Measurements from ENCODE around the gene ABCB4. TPM values are rescaled to one million over a fixed set of nuclear protein-coding genes. Genes with fewer than 3 reads are reported as not detected.

Gene ABCB4
- total RNA-seq, 4 donors from 2014 or later, result 0.42 to 6.5 (median 1.1) TPM

GRCh38 chr7:87411186-87411585 is 64.3 kb downstream of the ABCB4 start:
- H3K4me3 ChIP-seq, result no peak overlapping the region

DNA sequence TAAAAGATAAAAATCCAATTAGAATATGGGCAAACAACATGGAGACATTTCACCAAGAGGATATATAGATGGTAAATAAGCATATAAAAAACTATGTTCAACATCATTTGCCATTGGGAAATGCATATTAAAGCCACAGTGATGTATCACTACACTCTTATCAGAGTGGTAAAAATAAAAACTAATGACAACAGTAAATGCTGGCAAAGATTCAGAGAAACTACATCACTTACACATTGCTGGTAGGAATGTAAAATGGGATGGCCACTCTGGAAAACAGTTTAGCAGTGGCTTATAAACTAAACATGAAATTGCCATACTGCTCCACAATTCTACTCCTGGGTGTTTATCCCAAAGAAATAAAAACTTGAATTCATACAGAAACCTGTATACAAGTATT is 70.8 kb downstream of the ABCB4 start:
- Histone ChIP-seq H3K27me3 (no peaks in the 10 kb centered on the region), H3K9me3 (no peaks in the 10 kb centered on the region), H3K4me3 (no peak overlapping the region), H3K4me1 (no peaks in the 10 kb centered on the region), H3K36me3 (peaks cover 0 to 4% of the 10 kb centered on the region in 2 donors), H3K27ac (no peak overlapping the region)
- ATAC-seq, result no peak
- TF ChIP-seq POLR2A (IDR thresholded peaks at IDR 0.05) (no peak), CTCF (IDR thresholded peaks at IDR 0.05) (no peak), POLR2AphosphoS5 (IDR thresholded peaks at IDR 0.05) (no peak), EP300 (IDR thresholded peaks at IDR 0.05) (no peak)

More at GRCh38 chr7:87411186-87411585, 64.3 kb downstream of the ABCB4 start:
- 83 to 100% methylated on average over 1 of the region's 1 CpG for WGBS, 2 donors (ENCODE audit: low coverage in 1 of 2)
- Histone ChIP-seq H3K27ac (no peak overlapping the region), H3K27me3 (no peaks in the 10 kb centered on the region), H3K9me3 (no peaks in the 10 kb centered on the region), H3K36me3 (no peaks in the 10 kb centered on the region), H3K4me1 (no peaks in the 10 kb centered on the region)
- no peak for ATAC-seq
- TF ChIP-seq POLR2A (IDR thresholded peaks at IDR 0.05), result no peak
- TF ChIP-seq EP300 (IDR thresholded peaks at IDR 0.05), result no peak
- no peak for TF ChIP-seq POLR2AphosphoS5 (IDR thresholded peaks at IDR 0.05)
- TF ChIP-seq CTCF (IDR thresholded peaks at IDR 0.05), result no peak

- Histone ChIP-seq H3K4me1 (no peaks in the 10 kb centered on the region), H3K27ac (no peak overlapping the region), H3K9me3 (no peaks in the 10 kb centered on the region), H3K4me3 (no peak overlapping the region), H3K27me3 (no peaks in the 10 kb centered on the region), H3K36me3 (peaks cover 0 to 44% of the 10 kb centered on the region in 2 donors)
- TF ChIP-seq CTCF (IDR thresholded peaks at IDR 0.05) (no peak), EP300 (IDR thresholded peaks at IDR 0.05) (no peak), POLR2AphosphoS5 (IDR thresholded peaks at IDR 0.05) (no peak), POLR2A (IDR thresholded peaks at IDR 0.05) (no peak)
- 55 to 66% methylated on average over 2 of the region's 2 CpGs for WGBS, 2 donors (ENCODE audit: low coverage in 1 of 2)
- ATAC-seq, result no peak
These were observed 77.0 kb downstream of the ABCB4 start for GRCh38 chr7:87398446-87398845.

GRCh38 chr7:87395442-87396020 is 79.9 kb downstream of the ABCB4 start:
- ATAC-seq, result no peak
- no peaks in the 10 kb centered on the region for H3K27me3 ChIP-seq
- WGBS, 2 donors (ENCODE audit: low coverage in 1 of 2), result no CpG with 5 or more reads among the region's 1 CpG
- H3K4me1 ChIP-seq, result no peaks in the 10 kb centered on the region
- H3K9me3 ChIP-seq, result no peaks in the 10 kb centered on the region
- TF ChIP-seq POLR2AphosphoS5 (IDR thresholded peaks at IDR 0.05), result no peak
- TF ChIP-seq POLR2A (IDR thresholded peaks at IDR 0.05), result no peak
- TF ChIP-seq EP300 (IDR thresholded peaks at IDR 0.05), result no peak
- no peak for TF ChIP-seq CTCF (IDR thresholded peaks at IDR 0.05)
- peaks cover 0 to 73% of the 10 kb centered on the region in 2 donors for H3K36me3 ChIP-seq
- no peak overlapping the region for H3K27ac ChIP-seq
- H3K4me3 ChIP-seq, result no peak overlapping the region

DNA sequence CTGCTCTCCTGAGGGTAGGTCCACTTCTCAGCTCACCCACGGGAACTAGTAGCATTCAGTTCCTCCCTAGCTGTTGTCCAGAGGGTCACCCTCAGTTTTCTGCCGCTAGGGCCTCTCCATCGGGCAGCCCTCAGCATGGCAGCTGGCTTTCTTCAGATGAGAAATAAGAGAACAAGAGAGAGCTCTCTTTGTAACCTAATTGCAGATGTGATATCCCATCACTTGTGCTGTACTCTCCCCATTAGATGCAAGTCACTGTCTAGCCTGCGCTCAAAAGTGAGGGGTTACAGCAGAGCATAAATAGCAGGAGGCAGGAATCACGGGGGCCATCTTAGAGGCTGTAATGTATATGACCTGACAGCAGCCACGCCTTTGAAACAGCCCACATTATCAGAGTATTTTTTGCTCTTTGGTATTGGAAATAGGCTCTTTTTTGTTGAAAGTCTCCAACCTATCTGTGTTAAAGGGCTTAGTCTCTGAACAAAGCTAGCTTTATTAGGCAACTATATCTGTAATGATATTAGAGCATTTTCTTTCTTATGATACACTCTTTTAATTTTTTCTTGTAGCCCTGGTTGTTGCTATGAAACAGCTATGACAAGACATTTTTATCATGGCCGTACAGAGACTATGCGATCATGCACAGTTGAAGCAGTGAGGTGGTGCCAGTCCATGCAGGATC is 84.3 kb downstream of the ABCB4 start:
- Histone ChIP-seq H3K27me3 (no peaks in the 10 kb centered on the region), H3K9me3 (no peaks in the 10 kb centered on the region), H3K4me1 (no peaks in the 10 kb centered on the region), H3K4me3 (no peak overlapping the region), H3K36me3 (peaks cover 0 to 85% of the 10 kb centered on the region in 2 donors), H3K27ac (no peak overlapping the region)
- no peak for TF ChIP-seq CTCF (IDR thresholded peaks at IDR 0.05)
- no peak for TF ChIP-seq EP300 (IDR thresholded peaks at IDR 0.05)
- no peak for TF ChIP-seq POLR2AphosphoS5 (IDR thresholded peaks at IDR 0.05)
- TF ChIP-seq POLR2A (IDR thresholded peaks at IDR 0.05), result no peak
- no peak for ATAC-seq
- 92 to 100% methylated on average over 2 to 4 of the region's 8 CpGs for WGBS, 2 donors (ENCODE audit: low coverage in 1 of 2)
